Uterus (tissue), 4 donors: ENCODE data around the gene MRPL14. TPM values are rescaled to one million over a fixed set of nuclear protein-coding genes. Genes with fewer than 3 reads are reported as not detected.
A peak's percentile ranks its signal among the peaks of the same experiment; 100 is the strongest.

Source experiments
- DNase-seq, 2 donors: peaks; one replicate each; pipeline ENCODE4 v3.0.0-alpha.2; 2019 to 2020
- H3K27ac ChIP-seq, 2 donors: fragments of 200-600 bp; sonication (generic); 1 replicate in 1 of 2; 2 replicates in 1 of 2; pipeline ENCODE4 v1.5.1; 2016 to 2018
- H3K27me3 ChIP-seq, 2 donors: fragments of 200-600 bp; sonication (generic); one replicate each; pipeline ENCODE4 v1.5.1; 2018 to 2019; ENCODE audit warnings: control low read depth in 1 of 2
- H3K36me3 ChIP-seq, 2 donors: fragments of 200-600 bp; sonication (generic); one replicate each; pipeline ENCODE4 v1.5.1; 2019; ENCODE audit warnings: control low read depth in 1 of 2
- H3K4me1 ChIP-seq, 2 donors: fragments of 200-600 bp; sonication (generic); one replicate each; pipeline ENCODE4 v1.5.1; 2018 to 2019; ENCODE audit warnings: control low read depth in 1 of 2
- H3K4me3 ChIP-seq, 2 donors: fragments of 200-600 bp; sonication (generic); 1 replicate in 1 of 2; 2 replicates in 1 of 2; pipeline ENCODE4 v1.5.1; 2018 to 2019; ENCODE audit warnings: mild to moderate bottlenecking in 1 of 2
- H3K9me3 ChIP-seq, 2 donors: fragments of 200-600 bp; sonication (generic); one replicate each; pipeline ENCODE4 v1.5.1; 2019; ENCODE audit warnings: control low read depth in 1 of 2
- CTCF ChIP-seq, 4 experiments: fragments of 200-600 bp in 2 of 4; fragments of 450-650 bp in 2 of 4; sonication (generic) in 2 of 4; IDR thresholded peaks; one replicate each; pipeline ENCODE4 v1.5.1; 2016 to 2019; ENCODE audit warnings: antibody characterized with exemption in 4 of 4, mild to moderate bottlenecking in 2 of 4, moderate library complexity in 1 of 4
- POLR2A ChIP-seq, 2 donors: fragments of 450-650 bp; IDR thresholded peaks; one replicate each; pipeline ENCODE4 v1.6.1; 2016; ENCODE audit warnings: antibody characterized with exemption in 2 of 2, mild to moderate bottlenecking in 1 of 2, moderate library complexity in 1 of 2
- intact Hi-C: fragments of 100-400 bp; cut with DNase I; formaldehyde crosslinking; loops from one replicate; pipeline ENCODE4 v1.15.1; 2023; ENCODE audit warnings: low total_unique reads
- total RNA-seq, 4 donors: library from RNA; depleted of rRNA in 3 of 4; stranded (reverse); fragments of >200 nt in 3 of 4; gene quantifications; one replicate each; pipeline versions ENCODE4 v1.1.0 to v1.2.4, GENCODE V29; 2014 to 2023
- donor health status: DM: yes; HTN: yes; CAD: no.

MRPL14 gene
- total RNA-seq, 4 donors from 2014 or later, result 19.5 to 39.1 (median 33.6) TPM

- Histone ChIP-seq H3K36me3 (no peaks in the 10 kb centered on the region), H3K27ac (peak overlapping the region; percentile 81 to 92), H3K27me3 (no peaks in the 10 kb centered on the region), H3K4me3 (no peak overlapping the region), H3K4me1 (peaks cover 14% of the 10 kb centered on the region in 2 donors), H3K9me3 (no peaks in the 10 kb centered on the region)
- intact Hi-C loops, result no loop called here
- TF ChIP-seq POLR2A (IDR thresholded peaks at IDR 0.05) (no peak), CTCF (IDR thresholded peaks at IDR 0.05) (no peak)
- peak; percentile 57 to 64 for DNase-seq
Observed at GRCh38 chr6:44071670-44072451, 55.4 kb downstream of the MRPL14 start.

- Histone ChIP-seq H3K9me3 (no peaks in the 10 kb centered on the region), H3K27ac (no peak overlapping the region), H3K36me3 (no peaks in the 10 kb centered on the region), H3K4me3 (no peak overlapping the region), H3K4me1 (peaks cover 1 to 6% of the 10 kb centered on the region in 2 donors), H3K27me3 (no peaks in the 10 kb centered on the region)
- intact Hi-C loops, result no loop called here
- DNase-seq, result no peak
- TF ChIP-seq CTCF (IDR thresholded peaks at IDR 0.05), result no peak
- no peak for TF ChIP-seq POLR2A (IDR thresholded peaks at IDR 0.05)
Observed at GRCh38 chr6:44068607-44069296, 58.5 kb downstream of the MRPL14 start.

- peak overlapping the region in 1 of 2 donors; percentile 19 for H3K27ac ChIP-seq
- no peaks in the 10 kb centered on the region for H3K27me3 ChIP-seq
- no peak overlapping the region for H3K4me3 ChIP-seq
- intact Hi-C loops, result no loop called here
- peaks cover 0 to 5% of the 10 kb centered on the region in 2 donors for H3K4me1 ChIP-seq
- H3K9me3 ChIP-seq, result no peaks in the 10 kb centered on the region
- TF ChIP-seq CTCF (IDR thresholded peaks at IDR 0.05), result no peak
- no peak for TF ChIP-seq POLR2A (IDR thresholded peaks at IDR 0.05)
- DNase-seq, result peak in 1 of 2 donors; percentile 16
- H3K36me3 ChIP-seq, result no peaks in the 10 kb centered on the region
Observed at GRCh38 chr6:44067173-44068139, 59.8 kb downstream of the MRPL14 start.

- no peaks in the 10 kb centered on the region for H3K27me3 ChIP-seq
- no peak for TF ChIP-seq CTCF (IDR thresholded peaks at IDR 0.05)
- no peak for TF ChIP-seq POLR2A (IDR thresholded peaks at IDR 0.05)
- intact Hi-C loops, result no loop called here
- H3K36me3 ChIP-seq, result no peaks in the 10 kb centered on the region
- no peak overlapping the region for H3K4me3 ChIP-seq
- peak overlapping the region in 1 of 2 donors; percentile 26 for H3K27ac ChIP-seq
- peak in 1 of 2 donors; percentile 19 for DNase-seq
- H3K4me1 ChIP-seq, result peaks cover 0 to 5% of the 10 kb centered on the region in 2 donors
- no peaks in the 10 kb centered on the region for H3K9me3 ChIP-seq
Observed at GRCh38 chr6:44066394-44067172, 60.7 kb downstream of the MRPL14 start.
